ENCODE results near the gene MID1. TPM values are rescaled to one million over a fixed set of nuclear protein-coding genes. Genes with fewer than 3 reads are reported as not detected.

The MID1 gene
- total RNA-seq, 2 experiments from 2014 or later = 0.27 to 0.36 TPM

- ChIA-PET POLR2A (no interaction called here), CTCF (no interaction called here)
- intact Hi-C loops (cut with micrococcal nuclease) = no loop called here
- no peak overlapping the region for H3K4me3 Mint-ChIP-seq
- no peaks in the 10 kb centered on the region for H3K36me3 Mint-ChIP-seq
- no peaks in the 10 kb centered on the region for H3K27me3 Mint-ChIP-seq
- H3K27ac Mint-ChIP-seq = no peak overlapping the region
- H3K4me1 Mint-ChIP-seq (ENCODE audit: low read depth) = no peaks in the 10 kb centered on the region
- no peak for DNase-seq
- H3K9me3 Mint-ChIP-seq = peaks cover 6% of the 10 kb centered on the region
Measured at GRCh38 chrX:10513974-10514373, 106.4 kb downstream of the MID1 start.

GRCh38 chrX:10512741-10513140, 107.6 kb downstream of the MID1 start:
- H3K9me3 Mint-ChIP-seq = peaks cover 3% of the 10 kb centered on the region
- intact Hi-C loops (cut with micrococcal nuclease) = no loop called here

DNA sequence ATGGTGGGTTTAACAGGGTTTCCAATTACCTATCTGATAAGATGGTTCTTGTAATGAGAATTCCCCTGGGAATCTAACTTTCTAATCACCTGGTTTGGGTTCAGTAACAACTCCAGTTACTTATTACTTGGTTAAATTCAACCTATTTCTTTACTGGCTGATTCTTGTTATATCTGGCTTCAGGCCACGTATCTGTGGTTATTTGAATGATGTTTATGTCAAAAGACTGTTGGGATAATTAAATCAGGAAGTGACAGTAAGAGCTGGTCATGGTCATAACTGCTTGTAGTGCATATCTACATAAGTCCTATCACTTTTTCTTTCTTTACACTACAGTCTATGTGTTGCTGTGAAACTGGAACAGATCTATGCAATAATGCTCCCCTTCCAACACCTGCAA, 108.1 kb downstream of the MID1 start:
- DNase-seq = no peak
- no peak overlapping the region for H3K4me3 Mint-ChIP-seq
- intact Hi-C loops (cut with micrococcal nuclease) = no loop called here
- no peaks in the 10 kb centered on the region for H3K36me3 Mint-ChIP-seq
- H3K27ac Mint-ChIP-seq = no peak overlapping the region
- no peaks in the 10 kb centered on the region for H3K9me3 Mint-ChIP-seq
- CTCF ChIA-PET = no interaction called here
- no peaks in the 10 kb centered on the region for H3K27me3 Mint-ChIP-seq
- no peaks in the 10 kb centered on the region for H3K4me1 Mint-ChIP-seq (ENCODE audit: low read depth)
- POLR2A ChIA-PET = no interaction called here

More at GRCh38 chrX:10512741-10513140, 107.6 kb downstream of the MID1 start:
- Mint-ChIP-seq H3K27ac (no peak overlapping the region), H3K27me3 (no peaks in the 10 kb centered on the region), H3K4me3 (no peak overlapping the region), H3K4me1 (ENCODE audit: low read depth) (no peaks in the 10 kb centered on the region), H3K36me3 (no peaks in the 10 kb centered on the region)
- ChIA-PET POLR2A (no interaction called here), CTCF (no interaction called here)
- DNase-seq = no peak

GRCh38 chrX:10509397-10509796, 111.0 kb downstream of the MID1 start:
- Mint-ChIP-seq H3K36me3 (no peaks in the 10 kb centered on the region), H3K9me3 (no peaks in the 10 kb centered on the region), H3K4me3 (no peak overlapping the region), H3K4me1 (ENCODE audit: low read depth) (no peaks in the 10 kb centered on the region), H3K27ac (no peak overlapping the region), H3K27me3 (no peaks in the 10 kb centered on the region)
- no peak for DNase-seq
- ChIA-PET CTCF (no interaction called here), POLR2A (no interaction called here)
- intact Hi-C loops (cut with micrococcal nuclease) = no loop called here

GRCh38 chrX:10508891-10509290, 111.5 kb downstream of the MID1 start:
- DNase-seq = no peak
- no peak overlapping the region for H3K27ac Mint-ChIP-seq
- CTCF ChIA-PET = no interaction called here
- H3K27me3 Mint-ChIP-seq = no peaks in the 10 kb centered on the region
- intact Hi-C loops (cut with micrococcal nuclease) = no loop called here
- no peaks in the 10 kb centered on the region for H3K4me1 Mint-ChIP-seq (ENCODE audit: low read depth)
- H3K36me3 Mint-ChIP-seq = no peaks in the 10 kb centered on the region
- no peaks in the 10 kb centered on the region for H3K9me3 Mint-ChIP-seq
- no peak overlapping the region for H3K4me3 Mint-ChIP-seq
- POLR2A ChIA-PET = no interaction called here

DNA sequence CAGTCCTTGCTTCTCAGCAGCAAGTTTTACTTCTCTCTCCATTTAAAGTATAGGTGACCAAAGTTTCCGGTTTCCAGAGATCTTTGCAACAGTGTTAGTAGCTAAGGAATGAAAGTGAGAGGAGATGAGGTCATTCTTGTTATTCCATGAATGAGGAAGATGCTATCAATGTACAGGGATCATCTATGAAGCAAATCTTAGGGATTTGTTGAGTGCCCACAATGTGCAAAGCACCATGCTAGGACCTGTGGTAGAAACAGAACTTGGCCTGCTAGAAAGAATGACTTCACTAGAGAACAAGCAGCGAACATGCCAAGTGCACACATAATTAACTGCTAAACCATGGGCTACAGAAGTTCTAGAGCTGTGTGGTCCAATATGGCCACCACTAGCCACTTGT, 112.5 kb downstream of the MID1 start:
- Mint-ChIP-seq H3K9me3 (no peaks in the 10 kb centered on the region), H3K27me3 (no peaks in the 10 kb centered on the region), H3K4me3 (no peak overlapping the region), H3K27ac (no peak overlapping the region), H3K4me1 (ENCODE audit: low read depth) (no peaks in the 10 kb centered on the region), H3K36me3 (no peaks in the 10 kb centered on the region)
- no peak for DNase-seq
- intact Hi-C loops (cut with micrococcal nuclease) = no loop called here
- ChIA-PET CTCF (no interaction called here), POLR2A (no interaction called here)

DNA sequence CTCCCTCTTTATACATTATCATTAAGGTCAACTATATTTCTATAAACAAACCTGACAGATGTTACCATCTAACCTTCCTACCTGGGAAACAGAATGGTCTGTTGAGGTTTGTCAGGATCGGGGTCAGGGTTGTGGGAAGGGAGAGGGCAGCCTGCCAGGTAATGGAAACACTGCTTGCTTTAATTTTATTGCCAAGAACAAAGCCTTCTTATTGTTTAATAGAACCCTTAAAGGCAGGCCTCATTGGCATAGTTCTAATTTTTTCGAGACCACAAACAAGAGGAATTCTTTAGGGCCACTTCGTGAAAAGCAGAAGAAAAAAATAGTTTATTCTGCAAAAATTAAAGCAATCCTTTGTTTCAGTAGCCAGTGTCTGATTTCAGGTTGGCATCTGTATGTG, 113.2 kb downstream of the MID1 start:
- intact Hi-C loops (cut with micrococcal nuclease) = no loop called here
- H3K9me3 Mint-ChIP-seq = no peaks in the 10 kb centered on the region
- no peaks in the 10 kb centered on the region for H3K36me3 Mint-ChIP-seq
- ChIA-PET CTCF (no interaction called here), POLR2A (no interaction called here)
- H3K4me1 Mint-ChIP-seq (ENCODE audit: low read depth) = no peaks in the 10 kb centered on the region
- H3K4me3 Mint-ChIP-seq = no peak overlapping the region
- H3K27ac Mint-ChIP-seq = no peak overlapping the region
- no peak for DNase-seq
- H3K27me3 Mint-ChIP-seq = no peaks in the 10 kb centered on the region

GRCh38 chrX:10506781-10507180, 113.6 kb downstream of the MID1 start:
- DNase-seq = no peak
- ChIA-PET POLR2A (no interaction called here), CTCF (no interaction called here)
- Mint-ChIP-seq H3K4me3 (no peak overlapping the region), H3K9me3 (no peaks in the 10 kb centered on the region), H3K4me1 (ENCODE audit: low read depth) (no peaks in the 10 kb centered on the region), H3K27ac (no peak overlapping the region), H3K36me3 (no peaks in the 10 kb centered on the region), H3K27me3 (no peaks in the 10 kb centered on the region)
- intact Hi-C loops (cut with micrococcal nuclease) = no loop called here

DNA sequence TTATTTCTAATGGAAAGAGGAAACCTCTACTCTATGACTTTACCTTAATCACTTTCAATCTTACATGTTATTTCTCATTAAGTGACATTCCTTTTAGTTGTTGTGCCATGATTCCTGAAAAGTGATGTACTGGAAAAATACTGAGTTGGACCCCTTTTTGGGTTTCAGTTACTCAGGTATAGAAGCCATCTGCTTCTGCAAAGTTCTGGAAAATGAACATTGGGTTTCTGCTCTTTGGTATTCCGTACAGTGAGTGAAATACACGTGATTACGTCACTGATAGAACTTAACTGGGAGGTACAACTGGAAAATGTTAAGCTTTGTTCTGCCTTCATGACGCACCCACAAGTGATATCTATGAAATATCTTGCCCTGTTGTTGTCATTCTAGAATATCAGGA, 114.7 kb downstream of the MID1 start:
- intact Hi-C loops (cut with micrococcal nuclease) = no loop called here
- no peak overlapping the region for H3K27ac Mint-ChIP-seq
- DNase-seq = no peak
- H3K9me3 Mint-ChIP-seq = no peaks in the 10 kb centered on the region
- H3K4me1 Mint-ChIP-seq (ENCODE audit: low read depth) = no peaks in the 10 kb centered on the region
- H3K36me3 Mint-ChIP-seq = no peaks in the 10 kb centered on the region
- H3K27me3 Mint-ChIP-seq = no peaks in the 10 kb centered on the region
- ChIA-PET POLR2A (no interaction called here), CTCF (interaction anchor here (0.7 kb wide), 1 partner anchor 9 kb away, joined by 3 read pairs; no protein-coding TSS in a partner anchor)
- H3K4me3 Mint-ChIP-seq = no peak overlapping the region

GRCh38 chrX:10502961-10503360, 117.4 kb downstream of the MID1 start:
- POLR2A ChIA-PET = no interaction called here
- Mint-ChIP-seq H3K4me1 (ENCODE audit: low read depth) (no peaks in the 10 kb centered on the region), H3K27me3 (no peaks in the 10 kb centered on the region), H3K4me3 (no peak overlapping the region), H3K36me3 (no peaks in the 10 kb centered on the region), H3K27ac (no peak overlapping the region), H3K9me3 (no peaks in the 10 kb centered on the region)
- DNase-seq = no peak
- CTCF ChIA-PET = no interaction called here
- intact Hi-C loops (cut with micrococcal nuclease) = no loop called here

DNA sequence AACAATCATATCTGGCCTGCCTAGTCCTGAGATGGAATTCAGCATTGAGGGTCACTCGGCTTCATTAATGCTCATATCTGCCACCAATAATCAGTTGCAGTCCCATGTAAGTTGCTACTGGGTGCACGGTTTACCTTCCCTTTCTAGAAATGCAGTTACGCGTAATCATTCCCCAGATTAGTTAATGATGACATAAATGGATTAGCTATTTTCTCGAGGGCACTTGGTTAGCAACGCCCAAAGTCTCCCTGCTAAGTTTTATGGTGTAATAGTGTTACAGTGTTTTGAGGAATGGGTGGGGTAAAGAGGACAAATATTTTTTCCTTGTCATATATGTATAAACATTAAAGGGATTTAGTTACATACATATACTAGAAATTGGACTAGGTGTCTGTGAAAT, 118.8 kb downstream of the MID1 start:
- Mint-ChIP-seq H3K27ac (no peak overlapping the region), H3K4me1 (ENCODE audit: low read depth) (no peaks in the 10 kb centered on the region), H3K4me3 (no peak overlapping the region), H3K36me3 (no peaks in the 10 kb centered on the region), H3K27me3 (no peaks in the 10 kb centered on the region), H3K9me3 (no peaks in the 10 kb centered on the region)
- ChIA-PET CTCF (no interaction called here), POLR2A (no interaction called here)
- intact Hi-C loops (cut with micrococcal nuclease) = no loop called here
- DNase-seq = no peak

DNA sequence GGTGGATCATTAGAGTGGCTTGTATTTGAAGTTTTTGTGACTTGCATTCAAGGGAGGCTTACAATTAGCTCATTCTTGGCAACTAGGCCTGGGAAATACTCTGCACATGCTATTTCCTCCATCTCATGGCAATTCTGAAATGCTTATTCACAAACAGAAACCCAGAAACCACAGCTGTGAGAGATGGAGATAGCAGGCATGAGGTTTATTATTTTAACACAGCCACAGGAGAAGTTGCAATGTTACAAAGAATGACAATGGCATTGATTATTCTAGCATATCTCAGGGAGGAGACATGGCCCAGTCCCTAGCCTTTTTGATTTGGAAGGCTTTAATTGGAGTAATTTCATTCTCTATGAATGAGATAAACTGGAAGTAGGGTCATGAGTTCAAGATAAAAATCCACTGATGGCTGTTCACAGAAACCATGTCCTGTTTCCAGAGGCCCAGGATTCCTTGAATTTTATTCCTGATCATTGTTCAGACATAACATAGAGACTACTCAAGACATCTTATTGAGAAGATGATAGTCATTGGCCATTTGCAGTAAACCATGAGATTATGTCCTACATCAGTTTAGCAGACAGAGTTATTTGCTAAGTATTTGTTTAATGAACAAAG, 123.9 kb downstream of the MID1 start:
- Mint-ChIP-seq H3K4me1 (ENCODE audit: low read depth) (no peaks in the 10 kb centered on the region), H3K4me3 (no peak overlapping the region), H3K27me3 (no peaks in the 10 kb centered on the region), H3K9me3 (no peaks in the 10 kb centered on the region), H3K27ac (no peak overlapping the region), H3K36me3 (no peaks in the 10 kb centered on the region)
- no peak for DNase-seq
- ChIA-PET CTCF (interaction anchor here (1.1 kb wide), 1 partner anchor 9 kb away, joined by 3 read pairs; no protein-coding TSS in a partner anchor), POLR2A (no interaction called here)
- intact Hi-C loops (cut with micrococcal nuclease) = no loop called here

GRCh38 chrX:10495677-10496076, 124.7 kb downstream of the MID1 start:
- intact Hi-C loops (cut with micrococcal nuclease) = no loop called here
- ChIA-PET CTCF (interaction anchor here (1.1 kb wide), 1 partner anchor 10 kb away, joined by 3 read pairs; no protein-coding TSS in a partner anchor), POLR2A (no interaction called here)
- H3K27ac Mint-ChIP-seq = no peak overlapping the region
- no peaks in the 10 kb centered on the region for H3K36me3 Mint-ChIP-seq
- H3K9me3 Mint-ChIP-seq = no peaks in the 10 kb centered on the region
- no peak overlapping the region for H3K4me3 Mint-ChIP-seq
- H3K27me3 Mint-ChIP-seq = no peaks in the 10 kb centered on the region
- no peaks in the 10 kb centered on the region for H3K4me1 Mint-ChIP-seq (ENCODE audit: low read depth)
- DNase-seq = no peak

Measured in activated CD4-positive, alpha-beta memory T cell treated with anti-CD3 and anti-CD28 coated beads for 36 hours (primary cell).